Kidney (tissue), 22 donors: ENCODE data around the gene GOSR1. TPM values are rescaled to one million over a fixed set of nuclear protein-coding genes. Genes with fewer than 3 reads are reported as not detected.

Source experiments
- DNase-seq, 5 donors: peaks; one replicate each; pipeline ENCODE4 v3.0.0-alpha.2; 2013 to 2020
- FAIRE-seq: peaks from 2 replicates; lab custom pipeline; 2012; peaks lifted over from hg19 to GRCh38; lab: Jason Lieb, UNC
- H3K27ac ChIP-seq, 2 donors: one replicate each; pipeline ENCODE4 v1.7.0; 2013; ENCODE audit warnings: low read depth in 2 of 2, low read length in 2 of 2, inconsistent platforms in 1 of 2
- H3K27me3 ChIP-seq: one replicate; pipeline ENCODE4 v1.7.1; 2013; ENCODE audit warnings: low read length, inconsistent platforms; ENCODE audit not compliant: control insufficient read depth, insufficient read depth
- H3K36me3 ChIP-seq, 3 donors: one replicate each; pipeline versions ENCODE4 v1.7.0 to v1.7.1; 2013; ENCODE audit warnings: low read length in 3 of 3, control low read depth in 1 of 3, inconsistent platforms in 1 of 3; ENCODE audit not compliant: insufficient read depth in 3 of 3, control insufficient read depth in 2 of 3
- H3K4me1 ChIP-seq, 3 donors: one replicate each; pipeline versions ENCODE4 v1.7.0 to v1.7.1; 2013; ENCODE audit warnings: low read length in 3 of 3, inconsistent platforms in 1 of 3, low read depth in 1 of 3; ENCODE audit not compliant: control insufficient read depth in 2 of 3, insufficient read depth in 2 of 3
- H3K4me3 ChIP-seq, 3 donors: one replicate each; pipeline versions ENCODE4 v1.7.0 to v1.8.1; 2013; ENCODE audit warnings: low read length in 3 of 3, control low read depth in 1 of 3, inconsistent platforms in 1 of 3
- H3K9ac ChIP-seq, 3 donors: one replicate each; pipeline versions ENCODE4 v1.7.0 to v1.7.1; 2013; ENCODE audit warnings: low read length in 3 of 3, control low read depth in 1 of 3, inconsistent platforms in 1 of 3
- H3K9me3 ChIP-seq, 3 donors: one replicate each; pipeline versions ENCODE4 v1.7.0 to v1.7.1; 2013; ENCODE audit warnings: low read length in 3 of 3, control low read depth in 1 of 3, inconsistent platforms in 1 of 3; ENCODE audit not compliant: control insufficient read depth in 2 of 3, insufficient read depth in 1 of 3
- CTCF ChIP-seq: IDR thresholded peaks from 3 replicates; pipeline ENCODE4 v1.5.1; 2012; ENCODE audit warnings: mild to moderate bottlenecking, moderate library complexity, borderline replicate concordance; ENCODE audit not compliant: insufficient read depth; ENCODE audit errors: extremely low read depth
- intact Hi-C: fragments of 100-400 bp; cut with DNase I; formaldehyde crosslinking; loops from one replicate; pipeline ENCODE4 v1.11.1; 2022
- long read RNA-seq, 10 donors: library from polyadenylated mRNA in 1 of 10; unstranded in 1 of 10; transcript quantifications; one replicate each; pipeline ENCODE4 v2.0.0 and lab custom pipeline, GENCODE V29; 2021 to 2026
- polyA plus RNA-seq: library from polyadenylated mRNA; stranded (reverse); fragments of 350-450 nt; fragmentation: Illumina TruSeq; extraction: RNeasy Lipid Tissue Mini Kit (QIAGEN cat#74804); gene quantifications from one replicate; pipeline ENCODE4 v1.2.3, GENCODE V29; 2014; ENCODE audit warnings: low read depth, low replicate concordance; ENCODE audit not compliant: insufficient read depth
- total RNA-seq: library from RNA; stranded (reverse); fragmentation: NEBNext Ultra II Directional; extraction: Animal tissue kit (Norgen Biotek cat#: 25700); gene quantifications from one replicate; pipeline ENCODE4 v1.2.1, GENCODE V29; 2021
- donor health status: control.
- donor health status: control.
- donor health status: control.
- donor health status: control.
- donor health status: control.
- donor health status: DM: yes; HTN: yes; CAD: no.
- donor health status: Normal renal cell carcinoma (clear cell type).

GOSR1 gene
- total RNA-seq (65.6 TPM), polyA plus RNA-seq (16.8 TPM)
- long read RNA-seq, donor 1, full-length matches to known transcripts: 9 of 9 reads
- long read RNA-seq, donor 1, partial matches to known transcripts: 0 of 9 reads
- long read RNA-seq, donor 1, other reads (novel, unspliced or antisense): 0 of 9 reads
- long read RNA-seq, donor 2, full-length matches to known transcripts: 9 of 9 reads
- long read RNA-seq, donor 2, partial matches to known transcripts: 0 of 9 reads
- long read RNA-seq, donor 2, other reads (novel, unspliced or antisense): 0 of 9 reads
- long read RNA-seq, donor 3, full-length matches to known transcripts: 19 of 19 reads
- long read RNA-seq, donor 3, partial matches to known transcripts: 0 of 19 reads
- long read RNA-seq, donor 3, other reads (novel, unspliced or antisense): 0 of 19 reads
- long read RNA-seq, donor 4, full-length matches to known transcripts: 15 of 15 reads
- long read RNA-seq, donor 4, partial matches to known transcripts: 0 of 15 reads
- long read RNA-seq, donor 4, other reads (novel, unspliced or antisense): 0 of 15 reads
- long read RNA-seq, donor 5, partial matches to known transcripts: 0 of 2 reads
- long read RNA-seq, donor 5, other reads (novel, unspliced or antisense): 0 of 2 reads
- long read RNA-seq, donor 6, full-length matches to known transcripts: 9 of 18 reads
- long read RNA-seq, donor 6, partial matches to known transcripts: 9 of 18 reads
- long read RNA-seq, donor 6, other reads (novel, unspliced or antisense): 0 of 18 reads
- long read RNA-seq, donor 7, full-length matches to known transcripts: 15 of 40 reads
- long read RNA-seq, donor 7, partial matches to known transcripts: 1 of 40 reads
- long read RNA-seq, donor 7, other reads (novel, unspliced or antisense): 24 of 40 reads
- long read RNA-seq, donor 8, full-length matches to known transcripts: 18 of 18 reads
- long read RNA-seq, donor 8, partial matches to known transcripts: 0 of 18 reads
- long read RNA-seq, donor 8, other reads (novel, unspliced or antisense): 0 of 18 reads
- long read RNA-seq, donor 9, full-length matches to known transcripts: 7 of 7 reads
- long read RNA-seq, donor 9, partial matches to known transcripts: 0 of 7 reads
- long read RNA-seq, donor 9, other reads (novel, unspliced or antisense): 0 of 7 reads
- long read RNA-seq, donor 10, full-length matches to known transcripts: 9 of 29 reads
- long read RNA-seq, donor 10, partial matches to known transcripts: 20 of 29 reads
- long read RNA-seq, donor 10, other reads (novel, unspliced or antisense): 0 of 29 reads

GRCh38 chr17:30477083-30477773 is at the start of gene GOSR1:
Gene GOSR1, plus strand, starts transcription at chr17:30477408. Its CDS starts 26 bp downstream, at chr17:30477434.
- peak; percentile 68 for FAIRE-seq
- H3K9me3 ChIP-seq: no peaks in the 10 kb centered on the region
- peak within 1 kb of the TSS; percentile 93 to 94 for H3K27ac ChIP-seq
- no peaks in the 10 kb centered on the region for H3K27me3 ChIP-seq
- peak within 1 kb of the TSS; percentile 97 to 100 (median 99) for H3K9ac ChIP-seq
- DNase-seq: peak; percentile 94 to 98 (median 96)
- H3K4me1 ChIP-seq: peaks cover 0 to 7% (median 3%) of the 10 kb centered on the region in 3 donors
- TF ChIP-seq CTCF: peak; percentile 85
- H3K36me3 ChIP-seq: peaks cover 0 to 4% (median 3%) of the 10 kb centered on the region in 3 donors
- peak within 1 kb of the TSS; percentile 95 to 100 (median 97) for H3K4me3 ChIP-seq
- intact Hi-C loops: no loop called here

- H3K9ac ChIP-seq: no peak overlapping the region
- no peak for FAIRE-seq
- no peak for DNase-seq
- peaks cover 5 to 9% (median 9%) of the 10 kb centered on the region in 3 donors for H3K36me3 ChIP-seq
- no peaks in the 10 kb centered on the region for H3K9me3 ChIP-seq
- intact Hi-C loops: no loop called here
- no peaks in the 10 kb centered on the region for H3K4me1 ChIP-seq
- no peak overlapping the region for H3K4me3 ChIP-seq
- no peaks in the 10 kb centered on the region for H3K27me3 ChIP-seq
- no peak overlapping the region for H3K27ac ChIP-seq
- TF ChIP-seq CTCF: no peak
Observed at GRCh38 chr17:30427611-30428010, 49.6 kb upstream of the GOSR1 start.

- Histone ChIP-seq H3K9me3 (no peaks in the 10 kb centered on the region), H3K4me3 (no peak overlapping the region), H3K27ac (no peak overlapping the region), H3K27me3 (no peaks in the 10 kb centered on the region), H3K9ac (no peak overlapping the region), H3K4me1 (no peaks in the 10 kb centered on the region), H3K36me3 (peaks cover 2 to 14% (median 3%) of the 10 kb centered on the region in 3 donors)
- intact Hi-C loops: no loop called here
- TF ChIP-seq CTCF: no peak
- no peak for DNase-seq
- peak; percentile 70 for FAIRE-seq
Observed at GRCh38 chr17:30429155-30429554, 48.1 kb upstream of the GOSR1 start.
